ENCODE data around the gene FSIP1. TPM values are rescaled to one million over a fixed set of nuclear protein-coding genes. Genes with fewer than 3 reads are reported as not detected.

FSIP1 gene
- total RNA-seq, 2 experiments from 2014 or later, result 0.22 to 0.34 TPM

- no peak overlapping the region for H3K4me3 Mint-ChIP-seq
- Histone ChIP-seq H3K27me3 (ENCODE audit: control insufficient read depth in 1 of 2, insufficient read depth in 2 of 2, low read length in 2 of 2) (no peaks in the 10 kb centered on the region), H3K36me3 (ENCODE audit: insufficient read depth, low read length) (no peaks in the 10 kb centered on the region), H3K4me1 (ENCODE audit: insufficient read depth, low read length) (no peaks in the 10 kb centered on the region), H3K27ac (ENCODE audit: low read depth in 1 of 2, low read length in 2 of 2) (no peak overlapping the region), H3K4me3 (ENCODE audit: low read length) (no peak overlapping the region), H3K9me3 (ENCODE audit: control insufficient read depth in 1 of 2, insufficient read depth in 1 of 2, low read length in 2 of 2) (no peaks in the 10 kb centered on the region)
- intact Hi-C loops (cut with DNase I, micrococcal nuclease), result no loop called here
- TF ChIP-seq, protein P1, sequence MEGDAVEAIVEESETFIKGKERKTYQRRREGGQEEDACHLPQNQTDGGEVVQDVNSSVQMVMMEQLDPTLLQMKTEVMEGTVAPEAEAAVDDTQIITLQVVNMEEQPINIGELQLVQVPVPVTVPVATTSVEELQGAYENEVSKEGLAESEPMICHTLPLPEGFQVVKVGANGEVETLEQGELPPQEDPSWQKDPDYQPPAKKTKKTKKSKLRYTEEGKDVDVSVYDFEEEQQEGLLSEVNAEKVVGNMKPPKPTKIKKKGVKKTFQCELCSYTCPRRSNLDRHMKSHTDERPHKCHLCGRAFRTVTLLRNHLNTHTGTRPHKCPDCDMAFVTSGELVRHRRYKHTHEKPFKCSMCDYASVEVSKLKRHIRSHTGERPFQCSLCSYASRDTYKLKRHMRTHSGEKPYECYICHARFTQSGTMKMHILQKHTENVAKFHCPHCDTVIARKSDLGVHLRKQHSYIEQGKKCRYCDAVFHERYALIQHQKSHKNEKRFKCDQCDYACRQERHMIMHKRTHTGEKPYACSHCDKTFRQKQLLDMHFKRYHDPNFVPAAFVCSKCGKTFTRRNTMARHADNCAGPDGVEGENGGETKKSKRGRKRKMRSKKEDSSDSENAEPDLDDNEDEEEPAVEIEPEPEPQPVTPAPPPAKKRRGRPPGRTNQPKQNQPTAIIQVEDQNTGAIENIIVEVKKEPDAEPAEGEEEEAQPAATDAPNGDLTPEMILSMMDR (IDR thresholded peaks at IDR 0.05), result no peak
- CTCF ChIA-PET, result no interaction called here
- no peaks in the 10 kb centered on the region for H3K4me1 Mint-ChIP-seq (ENCODE audit: low read depth)
- ATAC-seq (ENCODE audit: poor library complexity) (no peak), DNase-seq (no peak)
- no peaks in the 10 kb centered on the region for H3K9me3 Mint-ChIP-seq
- no peak overlapping the region for H3K27ac Mint-ChIP-seq
- no peaks in the 10 kb centered on the region for H3K27me3 Mint-ChIP-seq
- H3K36me3 Mint-ChIP-seq (ENCODE audit: low read depth), result no peaks in the 10 kb centered on the region
- POLR2A ChIA-PET, result interaction anchor here (0.7 kb wide), 1 partner anchor 57 kb away, joined by 3 read pairs; no protein-coding TSS in a partner anchor
These were observed 82.9 kb downstream of the FSIP1 start for GRCh38 chr15:39699516-39700374.

DNA sequence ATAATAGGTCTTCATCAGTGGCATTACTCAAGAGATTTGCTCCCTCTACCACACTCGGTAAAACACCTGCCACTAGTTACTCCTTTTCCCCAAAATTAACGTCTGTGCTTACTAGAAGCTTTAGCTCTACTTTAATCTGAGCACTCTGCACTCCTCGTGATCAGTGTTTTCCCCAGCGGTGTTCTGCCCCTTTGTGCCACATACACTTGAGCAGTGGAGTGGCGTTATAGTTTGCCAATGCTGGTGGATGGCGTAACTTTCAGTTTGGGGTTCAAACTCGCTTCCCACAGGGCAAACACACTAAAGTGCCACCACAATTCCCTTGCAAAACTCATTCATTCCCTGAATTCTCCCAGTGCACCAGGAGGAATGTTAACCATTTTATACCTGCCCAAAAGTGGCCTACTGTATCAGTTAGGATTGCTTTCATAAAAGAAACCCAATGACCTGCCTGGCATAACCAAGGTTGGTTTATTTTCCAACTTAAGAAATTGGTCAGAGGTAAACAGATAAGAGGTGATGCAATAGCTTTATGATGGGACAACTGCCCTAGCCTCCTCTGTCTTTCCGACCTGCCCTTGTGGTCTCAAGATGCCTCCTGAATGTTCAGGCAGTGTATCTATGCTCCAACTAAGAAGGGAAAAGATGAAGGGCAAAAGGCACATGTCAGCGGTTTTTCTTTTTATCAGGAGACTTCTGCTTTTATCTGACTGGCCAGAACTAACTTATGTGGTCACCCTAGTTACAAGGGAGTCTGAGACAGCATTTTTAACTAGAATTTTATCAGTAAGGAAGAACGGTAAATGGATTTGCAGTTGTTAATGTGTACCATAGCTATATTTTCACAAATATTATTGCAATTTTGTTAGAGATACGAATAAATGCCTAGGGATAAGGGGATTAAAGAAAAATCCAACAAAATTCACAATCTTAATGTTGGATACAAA is 83.9 kb downstream of the FSIP1 start:
- no peaks in the 10 kb centered on the region for H3K9me3 ChIP-seq (ENCODE audit: control insufficient read depth in 1 of 2, insufficient read depth in 1 of 2, low read length in 2 of 2)
- no peaks in the 10 kb centered on the region for H3K27me3 ChIP-seq (ENCODE audit: control insufficient read depth in 1 of 2, insufficient read depth in 2 of 2, low read length in 2 of 2)
- H3K36me3 Mint-ChIP-seq (ENCODE audit: low read depth), result no peaks in the 10 kb centered on the region
- ATAC-seq (ENCODE audit: poor library complexity) (no peak), DNase-seq (no peak)
- ChIA-PET POLR2A (no interaction called here), CTCF (no interaction called here)
- H3K27ac Mint-ChIP-seq, result no peak overlapping the region
- no peaks in the 10 kb centered on the region for H3K4me1 Mint-ChIP-seq (ENCODE audit: low read depth)
- H3K36me3 ChIP-seq (ENCODE audit: insufficient read depth, low read length), result no peaks in the 10 kb centered on the region
- H3K27me3 Mint-ChIP-seq, result no peaks in the 10 kb centered on the region
- TF ChIP-seq, protein P1 (IDR thresholded peaks at IDR 0.05), result no peak
- H3K4me1 ChIP-seq (ENCODE audit: insufficient read depth, low read length), result no peaks in the 10 kb centered on the region
- no peaks in the 10 kb centered on the region for H3K9me3 Mint-ChIP-seq
- no peak overlapping the region for H3K4me3 Mint-ChIP-seq
- no peak overlapping the region for H3K27ac ChIP-seq (ENCODE audit: low read depth in 1 of 2, low read length in 2 of 2)
- intact Hi-C loops (cut with DNase I, micrococcal nuclease), result no loop called here
- H3K4me3 ChIP-seq (ENCODE audit: low read length), result no peak overlapping the region

DNA sequence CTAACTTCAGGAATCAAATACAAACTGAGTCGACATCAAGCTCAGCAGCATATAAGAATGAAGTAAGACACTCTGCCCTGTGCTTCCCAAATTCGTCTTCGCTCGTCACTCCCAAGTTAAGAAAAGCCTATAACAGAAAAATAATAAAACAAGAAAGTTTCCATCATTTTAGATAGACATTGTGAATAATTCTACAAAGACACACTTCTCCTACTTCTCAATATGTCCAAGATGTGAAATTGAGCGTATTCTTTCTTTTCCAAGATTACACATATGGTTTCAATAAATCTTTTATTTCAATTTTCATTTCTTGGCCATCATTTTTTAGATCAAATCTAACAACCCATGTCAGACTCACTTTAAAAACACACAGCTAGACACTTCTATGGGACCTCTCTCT is 85.1 kb downstream of the FSIP1 start:
- no peak for ATAC-seq (ENCODE audit: poor library complexity)
- POLR2A ChIA-PET, result no interaction called here
- Mint-ChIP-seq H3K4me3 (no peak overlapping the region), H3K27ac (no peak overlapping the region), H3K4me1 (ENCODE audit: low read depth) (no peaks in the 10 kb centered on the region), H3K36me3 (ENCODE audit: low read depth) (no peaks in the 10 kb centered on the region), H3K27me3 (no peaks in the 10 kb centered on the region), H3K9me3 (no peaks in the 10 kb centered on the region)
- Histone ChIP-seq H3K4me3 (ENCODE audit: low read length) (no peak overlapping the region), H3K4me1 (ENCODE audit: insufficient read depth, low read length) (no peaks in the 10 kb centered on the region), H3K36me3 (ENCODE audit: insufficient read depth, low read length) (no peaks in the 10 kb centered on the region), H3K27ac (ENCODE audit: low read depth in 1 of 2, low read length in 2 of 2) (no peak overlapping the region), H3K27me3 (ENCODE audit: control insufficient read depth in 1 of 2, insufficient read depth in 2 of 2, low read length in 2 of 2) (no peaks in the 10 kb centered on the region), H3K9me3 (ENCODE audit: control insufficient read depth in 1 of 2, insufficient read depth in 1 of 2, low read length in 2 of 2) (no peaks in the 10 kb centered on the region)
- DNase-seq, result no peak
- CTCF ChIA-PET, result no interaction called here
- intact Hi-C loops (cut with DNase I, micrococcal nuclease), result no loop called here
- TF ChIP-seq, protein P1 (IDR thresholded peaks at IDR 0.05), result no peak

Measured in CD4-positive, alpha-beta T cell (primary cell).